ENCODE results near the gene VIP. TPM values are rescaled to one million over a fixed set of nuclear protein-coding genes. Genes with fewer than 3 reads are reported as not detected.

VIP gene
- not detected in 5 replicates for total RNA-seq (2022; extraction: Qiagen RNA extraction; ENCODE audit: low read depth)

DNA sequence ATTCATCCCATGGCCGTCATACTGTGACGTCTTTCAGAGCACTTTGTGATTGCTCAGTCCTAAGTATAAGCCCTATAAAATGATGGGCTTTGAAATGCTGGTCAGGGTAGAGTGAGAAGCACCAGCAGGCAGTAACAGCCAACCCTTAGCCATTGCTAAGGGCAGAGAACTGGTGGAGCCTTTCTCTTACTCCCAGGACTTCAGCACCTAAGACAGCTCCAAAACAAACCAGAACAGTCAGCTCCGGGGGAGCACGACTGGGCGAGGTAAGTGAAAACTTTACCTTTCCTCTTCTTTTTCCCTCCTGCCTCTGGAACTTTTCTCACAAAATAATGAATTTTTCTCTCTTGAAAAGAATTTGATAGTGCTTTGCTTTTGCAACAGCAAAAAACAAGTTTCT lies at the start of gene VIP:
Gene VIP, plus strand, starts transcription at position 104 of the 400 bp plus-strand sequence. CDS start 1,381 bp downstream, outside the sequence.

Other genes with a start within 250 kb of the VIP start
- 33.3 to 41.8 TPM (median 34.8 TPM) in 5 replicates for gene SYNE1, start 113.4 kb upstream of the VIP start, total RNA-seq (2022; extraction: Qiagen RNA extraction; ENCODE audit: low read depth)
- gene MYCT1, start 52.9 kb upstream of the VIP start, total RNA-seq (2022; extraction: Qiagen RNA extraction; ENCODE audit: low read depth), result 0.03 to 0.13 TPM (median 0.09 TPM) in 4 of 5 replicates, not detected in the other
- 12.7 to 26.0 TPM (median 20.7 TPM) in 5 replicates for gene FBXO5, start 232.2 kb downstream of the VIP start, total RNA-seq (2022; extraction: Qiagen RNA extraction; ENCODE audit: low read depth)